ENCODE results near the gene POLR3C.

DNA sequence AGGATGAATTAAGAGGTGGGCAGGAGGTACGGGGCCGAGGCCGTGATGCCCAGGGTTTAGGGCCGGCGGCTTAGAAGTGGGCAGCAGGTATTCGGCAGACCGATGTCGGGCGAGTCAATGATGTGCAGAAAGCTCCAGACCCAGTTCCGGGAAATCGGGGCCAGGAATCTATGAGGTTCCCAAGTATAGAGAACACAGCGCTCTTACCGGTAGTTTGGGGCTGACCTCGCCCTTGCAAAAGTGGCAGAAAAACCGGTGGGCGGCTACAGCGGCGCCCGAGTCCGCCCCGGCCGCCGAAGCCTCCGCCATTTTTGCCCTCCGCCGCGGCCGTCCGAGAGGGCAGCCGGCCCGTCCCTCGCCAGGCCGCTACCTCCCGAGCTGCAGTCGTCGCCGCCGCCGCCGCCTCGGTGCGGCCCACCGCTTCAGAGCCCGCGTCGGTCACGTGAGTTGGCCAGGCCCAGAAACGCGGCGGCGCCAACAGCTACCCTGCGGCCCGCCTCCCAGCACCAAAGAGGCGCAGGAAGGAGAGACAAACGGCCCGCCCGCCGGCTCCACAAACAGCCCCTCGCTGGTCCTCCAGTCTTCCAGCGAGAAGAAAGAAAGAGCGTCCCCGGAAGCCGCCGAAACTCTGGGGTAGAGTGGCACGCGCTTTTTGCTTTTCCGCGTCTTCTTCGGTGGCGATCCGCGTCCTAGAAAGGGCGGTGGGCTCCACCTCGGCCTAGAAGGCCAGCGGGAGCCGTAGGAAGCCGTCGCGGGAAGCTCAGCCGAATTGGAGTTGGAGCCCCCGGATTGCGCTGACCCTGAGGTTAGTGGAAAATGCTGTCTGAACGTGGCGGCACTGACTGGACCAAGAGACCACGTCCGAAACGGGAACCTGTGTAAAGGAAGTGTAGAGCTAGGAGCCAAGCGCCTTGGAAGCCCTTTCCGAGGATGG lies at the start of gene POLR3C, which contains the start of gene RNF115:
- TF ChIP-seq POLR2A (IDR thresholded peaks at IDR 0.05; ENCODE audit: low read length) (peak; percentile 77), GATA1 (IDR thresholded peaks at IDR 0.05; ENCODE audit: low read depth, low read length) (no peak)

Measured in erythroblast (primary cell).